GM12878 (cell line): Measurements from ENCODE around the gene CHCHD3. TPM values are rescaled to one million over a fixed set of nuclear protein-coding genes. Genes with fewer than 3 reads are reported as not detected.

Experiments used
- ATAC-seq: fragments of 200-7000 bp; cut with Tn5 transposase; 3 replicates; pipeline ENCODE4 v1.9.1; 2020; ENCODE audit warnings: mild to moderate bottlenecking, moderate library complexity
- BruUV-seq: library from RNA; stranded (reverse); fragments of 400-500 nt; replicated peaks from 2 replicates; lab custom pipeline; 2021; lab: Mats Ljungman, UMichigan
- CTCF ChIA-PET: fragments of 300-600 bp; sonication (Branson Sonifier 250); formaldehyde crosslinking; extraction: SDS; loops from one replicate; lab custom pipeline; 2021; ENCODE audit warnings: inconsistent platforms; lab: Yijun Ruan, JAX
- POLR2A ChIA-PET: fragments of 350-600 bp; formaldehyde crosslinking; extraction: SDS; loops from one replicate; lab custom pipeline; 2021; ENCODE audit warnings: inconsistent platforms; lab: Charles Lee
- RAD21 ChIA-PET: fragments of 300-600 bp; sonication (Branson Sonifier 250); formaldehyde crosslinking; loops from one replicate; lab custom pipeline; 2023; ENCODE audit warnings: antibody characterized with exemption; ENCODE audit not compliant: unreplicated experiment; lab: Charles Lee
- SMC1A ChIA-PET: fragments of 300-600 bp; sonication (Branson Sonifier 250); formaldehyde crosslinking; loops from one replicate; lab custom pipeline; 2023; ENCODE audit not compliant: unreplicated experiment, uncharacterized antibody; lab: Charles Lee
- DNase-seq: peaks from one replicate; pipeline ENCODE4 v3.0.0-alpha.2; 2011; ENCODE audit warnings: low read depth, low spot score
- FAIRE-seq: peaks from 3 replicates; lab custom pipeline; 2011; peaks lifted over from hg19 to GRCh38; lab: Jason Lieb, UNC
- H2AFZ ChIP-seq: 2 replicates; pipeline ENCODE4 v1.6.0; 2011; ENCODE audit warnings: low read depth, low read length, control low read depth; ENCODE audit not compliant: control insufficient read depth
- H3K27ac ChIP-seq: 2 replicates; pipeline ENCODE4 v1.5.1; 2011; ENCODE audit warnings: control low read depth; ENCODE audit not compliant: control insufficient read depth, insufficient read depth
- H3K27me3 ChIP-seq, 2 experiments: replicated peaks in 1 of 2; 2 replicates each; pipeline versions ENCODE4 v1.6.0 to v1.6.1; 2011; ENCODE audit warnings: low read length in 1 of 2; ENCODE audit not compliant: control insufficient read depth in 2 of 2, insufficient read depth in 2 of 2
- H3K36me3 ChIP-seq, 2 experiments: 2 replicates each; pipeline ENCODE4 v1.5.1; 2011; ENCODE audit warnings: low read length in 1 of 2; ENCODE audit not compliant: control insufficient read depth in 2 of 2, insufficient read depth in 2 of 2
- H3K4me1 ChIP-seq: 2 replicates; pipeline ENCODE4 v1.6.1; 2011; ENCODE audit warnings: mild to moderate bottlenecking, low read length, moderate library complexity, mixed read lengths; ENCODE audit not compliant: control insufficient read depth, insufficient read depth
- H3K4me2 ChIP-seq: 2 replicates; pipeline ENCODE4 v1.6.0; 2011; ENCODE audit warnings: control low read depth; ENCODE audit not compliant: control insufficient read depth, insufficient read depth
- H3K4me3 ChIP-seq: fragments of 200-600 bp; sonication (generic); 2 replicates; pipeline ENCODE4 v1.5.1; 2016
- H3K79me2 ChIP-seq: 2 replicates; pipeline ENCODE4 v1.6.0; 2011; ENCODE audit warnings: low read length; ENCODE audit not compliant: control insufficient read depth, insufficient read depth
- H3K9ac ChIP-seq: 2 replicates; pipeline ENCODE4 v1.8.0; 2011; ENCODE audit warnings: low read length, control low read depth, mixed read lengths; ENCODE audit not compliant: control insufficient read depth, insufficient read depth
- H3K9me3 ChIP-seq: replicated peaks from 3 replicates; pipeline ENCODE4 v1.5.1; 2011; ENCODE audit warnings: mild to moderate bottlenecking, low read length; ENCODE audit not compliant: control insufficient read depth, insufficient read depth
- H4K20me1 ChIP-seq: 2 replicates; pipeline ENCODE4 v1.6.0; 2011; ENCODE audit not compliant: control insufficient read depth, insufficient read depth
- BMI1 ChIP-seq: fragments of 450-650 bp; IDR thresholded peaks from 2 replicates; pipeline ENCODE4 v1.6.1; 2016; ENCODE audit warnings: mild to moderate bottlenecking, moderate library complexity, borderline replicate concordance
- CEBPZ ChIP-seq: fragments of 150-350 bp; IDR thresholded peaks from 2 replicates; pipeline ENCODE4 v1.6.1; 2016; ENCODE audit warnings: low read depth, low read length
- CHD2 ChIP-seq: IDR thresholded peaks from 2 replicates; pipeline ENCODE4 v1.6.1; 2011; ENCODE audit warnings: low read depth, low read length, improper control_type of control experiment, borderline replicate concordance
- CREB1 ChIP-seq: IDR thresholded peaks from 2 replicates; pipeline ENCODE4 v1.6.1; 2012; ENCODE audit warnings: low read depth, mild to moderate bottlenecking, inconsistent platforms
- ELK1 ChIP-seq: IDR thresholded peaks from 2 replicates; pipeline ENCODE4 v1.6.1; 2012; ENCODE audit warnings: low read depth, low read length, improper control_type of control experiment
- GABPA ChIP-seq: IDR thresholded peaks from 2 replicates; pipeline ENCODE4 v1.6.1; 2014; ENCODE audit warnings: antibody characterized with exemption, low read depth, mild to moderate bottlenecking, inconsistent platforms
- GATAD2B ChIP-seq: fragments of 450-650 bp; conservative IDR thresholded peaks from 2 replicates; pipeline ENCODE4 v1.6.1; 2017; ENCODE audit warnings: low read depth, mild to moderate bottlenecking, moderate library complexity
- HDAC6 ChIP-seq: fragments of 200-600 bp; sonication (generic); IDR thresholded peaks from one replicate; pipeline ENCODE4 v1.8.0; 2017; ENCODE audit warnings: antibody characterized with exemption; ENCODE audit not compliant: unreplicated experiment
- HSF1 ChIP-seq: fragments of 150-350 bp; IDR thresholded peaks from 2 replicates; pipeline ENCODE4 v1.6.1; 2014; ENCODE audit warnings: mild to moderate bottlenecking, low read depth, low read length
- LARP7 ChIP-seq: fragments of 450-650 bp; IDR thresholded peaks from 2 replicates; pipeline ENCODE4 v1.6.1; 2017; ENCODE audit warnings: mild to moderate bottlenecking
- MEF2A ChIP-seq: IDR thresholded peaks from 2 replicates; pipeline ENCODE4 v1.6.1; 2011; ENCODE audit warnings: low read depth, mild to moderate bottlenecking, low read length, moderate library complexity; ENCODE audit not compliant: insufficient read depth
- NR2F1 ChIP-seq: fragments of 450-650 bp; conservative IDR thresholded peaks from 2 replicates; pipeline ENCODE4 v1.6.1; 2017; ENCODE audit warnings: mild to moderate bottlenecking
- POLR2AphosphoS5 ChIP-seq: IDR thresholded peaks from 2 replicates; pipeline ENCODE4 v1.6.1; 2011; ENCODE audit warnings: mild to moderate bottlenecking, low read length, inconsistent platforms
- SMARCA5 ChIP-seq: fragments of 450-650 bp; IDR thresholded peaks from 2 replicates; pipeline ENCODE4 v1.6.1; 2017; ENCODE audit warnings: mild to moderate bottlenecking
- TBL1XR1 ChIP-seq: IDR thresholded peaks from 2 replicates; pipeline ENCODE4 v1.6.1; 2012; ENCODE audit warnings: low read depth, low read length, improper control_type of control experiment
- TCF7 ChIP-seq: IDR thresholded peaks from 2 replicates; pipeline ENCODE4 v1.6.1; 2014; ENCODE audit warnings: antibody characterized with exemption, borderline replicate concordance
- YBX1 ChIP-seq: fragments of 450-650 bp; IDR thresholded peaks from 2 replicates; pipeline ENCODE4 v1.6.1; 2016; ENCODE audit warnings: antibody characterized with exemption
- ZNF622 ChIP-seq: fragments of 450-650 bp; IDR thresholded peaks from 2 replicates; pipeline ENCODE4 v1.6.1; 2017; ENCODE audit warnings: mild to moderate bottlenecking, inconsistent platforms
- WGBS: methylation state at CpG from one replicate; pipeline ENCODE4 v1.1.6; 2016; ENCODE audit warnings: low lambda C conversion rate; ENCODE audit not compliant: insufficient replicate concordance, insufficient coverage; ENCODE audit errors: missing lambda C conversion rate; 5-methylcytosine and 5-hydroxymethylcytosine counted together
- in situ Hi-C: fragments of 300-500 bp; cut with MboI; formaldehyde crosslinking; loops from 9 replicates; pipeline ENCODE4 v1.14.3; 2018; ENCODE audit warnings: mixed read lengths
- intact Hi-C: fragments of 100-400 bp; cut with micrococcal nuclease; formaldehyde crosslinking; loops from one replicate; pipeline ENCODE4 v1.14.2; 2022; ENCODE audit not compliant: unreplicated experiment
- polyA plus RNA-seq, 11 experiments: library from polyadenylated mRNA; depleted of rRNA in 4 of 11; unstranded in 6 of 11; stranded (reverse) in 5 of 11; fragments of >200 nt; fragmentation: Nextera tagmentation in 4 of 11; fragmentation: Illumina TruSeq in 1 of 11; extraction: Ambion mirVana in 4 of 11; extraction: Trizol in 1 of 11; gene quantifications; 1 replicate in 1 of 11; 2 replicates in 10 of 11; pipeline versions ENCODE4 v1.2.1 to v1.2.3, GENCODE V29; 2011 to 2016; ENCODE audit warnings: inconsistent platforms in 2 of 11, missing spikeins in 2 of 11, low read depth in 1 of 11
- total RNA-seq, 4 experiments: library from RNA; depleted of rRNA in 3 of 4; stranded (reverse); fragments of >200 nt in 3 of 4; fragmentation: Illumina TruSeq in 1 of 4; extraction: Trizol in 1 of 4; gene quantifications; 2 replicates each; pipeline versions ENCODE4 v1.2.1 to v1.2.3, GENCODE V29; 2013 to 2021

CHCHD3 gene
- total and polyA plus RNA-seq, 10 of the 15 experiments (the other 5 are each of a cell fraction or from before 2014, with no cell fraction given): 38.3 to 178 (median 96.2) TPM

DNA sequence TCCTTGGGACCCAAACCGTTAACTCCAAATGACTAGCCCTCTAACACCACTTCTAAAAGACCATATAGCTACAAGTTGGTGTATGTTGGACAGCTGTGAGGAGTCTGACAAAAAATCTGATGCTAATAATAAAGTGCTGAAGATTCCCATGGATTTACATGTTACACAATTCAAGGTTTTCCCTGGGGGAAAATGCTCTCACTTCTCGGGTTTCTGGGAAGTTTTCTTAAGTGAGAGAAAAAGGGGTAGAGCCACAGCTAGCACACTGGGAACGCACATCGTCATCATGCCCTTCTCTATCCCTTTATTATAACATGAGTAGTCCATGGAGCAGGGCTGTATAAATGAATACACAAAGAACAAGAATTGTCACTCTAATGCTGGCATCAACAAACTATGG lies 162.1 kb downstream of the CHCHD3 start:
- no peak overlapping the region for H2AFZ ChIP-seq
- TF ChIP-seq ZNF622 (no peak), MEF2A (no peak), LARP7 (no peak), BMI1 (no peak), HSF1 (no peak), CHD2 (no peak), HDAC6 (no peak), CEBPZ (no peak), YBX1 (no peak), ELK1 (no peak), GABPA (no peak), SMARCA5 (no peak), TCF7 (no peak), POLR2AphosphoS5 (no peak), TBL1XR1 (no peak), NR2F1 (no peak), CREB1 (no peak), GATAD2B (no peak)
- H3K4me1 ChIP-seq: no peaks in the 10 kb centered on the region
- intact Hi-C loops (no loop called here), in situ Hi-C loops (no loop called here)
- POLR2A ChIA-PET: no interaction called here
- H3K4me2 ChIP-seq: no peak overlapping the region
- no peak overlapping the region for H3K27ac ChIP-seq
- H3K9me3 ChIP-seq: no peaks in the 10 kb centered on the region
- DNase-seq: no peak
- ATAC-seq: no peak
- H3K79me2 ChIP-seq: no peaks in the 10 kb centered on the region
- SMC1A ChIA-PET: no interaction called here
- FAIRE-seq: no peak
- no peak overlapping the region for H3K9ac ChIP-seq
- CTCF ChIA-PET: no interaction called here
- no peaks in the 10 kb centered on the region for H4K20me1 ChIP-seq
- H3K27me3 ChIP-seq: no peaks in the 10 kb centered on the region
- no peak overlapping the region for H3K4me3 ChIP-seq
- H3K36me3 ChIP-seq: no peaks in the 10 kb centered on the region
- 97% methylated on average over 4 of the region's 4 CpGs for WGBS
- no TSS peak for BruUV-seq
- RAD21 ChIA-PET: no interaction called here
